GM18511 (cell line): ENCODE data around the gene DUSP7.
A peak's percentile ranks its signal among the peaks of the same experiment; 100 is the strongest.

Source experiments
- ATAC-seq: cut with Tn5 transposase; IDR thresholded peaks from one replicate; pipeline ENCODE4 v1.9.1; 2021; ENCODE audit warnings: mild to moderate bottlenecking, moderate library complexity; ENCODE audit not compliant: unreplicated experiment

Gene DUSP7

GRCh38 chr3:52029535-52029934, 26.8 kb downstream of the DUSP7 start:
- no peak for ATAC-seq

- ATAC-seq: no peak
Observed at GRCh38 chr3:52029053-52029452, 27.3 kb downstream of the DUSP7 start.

- no peak for ATAC-seq
Observed at GRCh38 chr3:52028572-52028971, 27.8 kb downstream of the DUSP7 start.

GRCh38 chr3:52026041-52026440, 30.3 kb downstream of the DUSP7 start:
- no peak for ATAC-seq

- ATAC-seq: no peak
Observed at GRCh38 chr3:52025453-52025852, 30.9 kb downstream of the DUSP7 start.

- ATAC-seq: no peak
Observed at GRCh38 chr3:52024765-52025452, 31.5 kb downstream of the DUSP7 start.

- peak; percentile 72 for ATAC-seq
Observed at GRCh38 chr3:52023860-52024764, 32.3 kb downstream of the DUSP7 start.

GRCh38 chr3:52023101-52023770, 33.1 kb downstream of the DUSP7 start:
- peak; percentile 6 for ATAC-seq

- no peak for ATAC-seq
Observed at GRCh38 chr3:52022323-52023100, 33.9 kb downstream of the DUSP7 start.

- no peak for ATAC-seq
Observed at GRCh38 chr3:52021489-52022268, 34.7 kb downstream of the DUSP7 start.

GRCh38 chr3:52020796-52021195, 35.6 kb downstream of the DUSP7 start:
- no peak for ATAC-seq

- ATAC-seq: no peak
Observed at GRCh38 chr3:52019352-52020080, 36.9 kb downstream of the DUSP7 start.

- no peak for ATAC-seq
Observed at GRCh38 chr3:52018319-52019000, 37.9 kb downstream of the DUSP7 start.

GRCh38 chr3:52017586-52017985, 38.8 kb downstream of the DUSP7 start:
- no peak for ATAC-seq

GRCh38 chr3:52015438-52016228, 40.7 kb downstream of the DUSP7 start:
- no peak for ATAC-seq

GRCh38 chr3:52014613-52015012, 41.8 kb downstream of the DUSP7 start:
- ATAC-seq: no peak

- no peak for ATAC-seq
Observed at GRCh38 chr3:52013802-52014598, 42.4 kb downstream of the DUSP7 start.
